HUES64 (cell line): ENCODE measurements around the gene LCLAT1.

Experiments
- H3K27ac ChIP-seq: 2 replicates; pipeline ENCODE4 v1.7.0; 2013; ENCODE audit warnings: low read depth, low read length, inconsistent platforms
- H3K27me3 ChIP-seq: 2 replicates; pipeline ENCODE4 v1.6.1; 2013; ENCODE audit warnings: mild to moderate bottlenecking, low read length; ENCODE audit not compliant: insufficient read depth
- H3K36me3 ChIP-seq: 2 replicates; pipeline ENCODE4 v1.6.1; 2013; ENCODE audit warnings: mild to moderate bottlenecking, low read length; ENCODE audit not compliant: insufficient read depth
- H3K4me1 ChIP-seq: 2 replicates; pipeline ENCODE4 v1.6.1; 2013; ENCODE audit warnings: mild to moderate bottlenecking, low read length, moderate library complexity; ENCODE audit not compliant: insufficient read depth
- H3K4me3 ChIP-seq: 2 replicates; pipeline ENCODE4 v1.5.1; 2013; ENCODE audit warnings: mild to moderate bottlenecking, low read length, moderate library complexity
- H3K9ac ChIP-seq: 2 replicates; pipeline ENCODE4 v1.6.1; 2013; ENCODE audit warnings: mild to moderate bottlenecking, low read depth, low read length
- H3K9me3 ChIP-seq: 2 replicates; pipeline ENCODE4 v1.6.1; 2013; ENCODE audit warnings: low read depth, low read length; ENCODE audit not compliant: insufficient read depth
- WGBS: fragments of 150-250, 120-280 bp; methylation state at CpG from one replicate; pipeline ENCODE4 v1.1.7; 2013; ENCODE audit warnings: missing lambda C conversion rate; 5-methylcytosine and 5-hydroxymethylcytosine counted together

The LCLAT1 gene

DNA sequence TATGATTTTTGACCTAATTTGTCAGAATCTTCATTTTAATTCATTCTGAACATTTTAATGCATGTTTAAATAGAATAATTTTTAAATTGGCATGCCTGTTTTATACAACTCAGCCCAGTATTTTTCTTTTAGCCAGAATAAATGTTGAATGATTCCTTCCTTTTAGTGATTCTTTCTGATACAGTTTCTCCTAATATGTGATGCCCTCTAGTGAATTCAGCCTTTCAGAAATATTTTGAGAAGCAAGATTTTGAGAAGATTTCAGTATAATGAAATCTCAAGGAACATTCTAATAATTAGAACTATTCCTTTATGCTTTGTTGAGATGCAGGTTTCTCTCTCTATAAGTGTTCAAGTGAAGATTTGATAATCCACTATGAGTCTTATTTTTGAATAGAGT, 28.5 kb downstream of the LCLAT1 start:
- no peak overlapping the region for H3K9ac ChIP-seq
- no peaks in the 10 kb centered on the region; the same call in 1 of the 2 replicates for H3K36me3 ChIP-seq
- no peaks in the 10 kb centered on the region for H3K27me3 ChIP-seq
- no peak overlapping the region for H3K27ac ChIP-seq
- H3K4me1 ChIP-seq: peaks cover 6% of the 10 kb centered on the region; the same call in 1 of the 2 replicates
- H3K4me3 ChIP-seq: no peak overlapping the region
- H3K9me3 ChIP-seq: no peaks in the 10 kb centered on the region

- no peaks in the 10 kb centered on the region for H3K9me3 ChIP-seq
- no peak overlapping the region for H3K9ac ChIP-seq
- no peaks in the 10 kb centered on the region for H3K27me3 ChIP-seq
- no peaks in the 10 kb centered on the region; the same call in 1 of the 2 replicates for H3K36me3 ChIP-seq
- H3K4me3 ChIP-seq: no peak overlapping the region
- H3K27ac ChIP-seq: no peak overlapping the region
- WGBS: 91% methylated on average over 1 of the region's 2 CpGs
- peaks cover 12% of the 10 kb centered on the region; the same call in 1 of the 2 replicates for H3K4me1 ChIP-seq
Measured at GRCh38 chr2:30476636-30477035, 29.6 kb downstream of the LCLAT1 start.

DNA sequence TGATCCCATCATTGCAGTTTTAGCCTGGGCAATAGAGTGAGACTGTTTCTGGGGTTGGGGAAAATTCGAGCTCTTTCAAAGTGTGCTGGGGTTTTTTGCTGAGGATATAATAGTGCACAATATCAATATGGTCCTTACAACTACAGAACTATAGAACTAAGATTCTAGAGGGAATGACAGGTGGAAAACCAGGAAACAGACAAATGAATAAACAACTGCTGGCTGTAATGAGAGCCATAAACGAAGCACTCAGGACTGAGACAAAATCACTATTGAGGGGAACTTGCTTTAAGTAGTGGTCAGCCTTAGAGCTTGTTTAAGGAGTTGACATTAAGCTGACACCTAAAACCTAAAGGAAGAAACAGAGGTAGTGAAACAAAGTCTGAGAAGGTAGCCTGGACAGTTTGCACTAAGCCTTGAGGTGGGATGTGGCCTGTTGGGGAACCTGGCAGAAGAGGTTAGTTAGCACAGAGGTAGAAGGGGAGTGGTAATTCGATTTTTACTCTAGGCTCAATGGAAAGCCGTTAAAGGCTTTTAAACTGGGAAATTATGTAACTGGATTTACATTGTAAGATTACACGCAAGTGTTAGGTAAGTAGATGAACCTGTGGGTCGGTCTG, 33.8 kb downstream of the LCLAT1 start:
- Histone ChIP-seq H3K4me3 (no peak overlapping the region), H3K9me3 (no peaks in the 10 kb centered on the region), H3K27me3 (no peaks in the 10 kb centered on the region), H3K27ac (no peak overlapping the region), H3K36me3 (no peaks in the 10 kb centered on the region; the same call in 1 of the 2 replicates), H3K9ac (no peak overlapping the region), H3K4me1 (0 out of 2 replicates have a peak, but pooled peaks cover 6% of the 10 kb centered on the region)
- 89% methylated on average over 6 of the region's 6 CpGs for WGBS

DNA sequence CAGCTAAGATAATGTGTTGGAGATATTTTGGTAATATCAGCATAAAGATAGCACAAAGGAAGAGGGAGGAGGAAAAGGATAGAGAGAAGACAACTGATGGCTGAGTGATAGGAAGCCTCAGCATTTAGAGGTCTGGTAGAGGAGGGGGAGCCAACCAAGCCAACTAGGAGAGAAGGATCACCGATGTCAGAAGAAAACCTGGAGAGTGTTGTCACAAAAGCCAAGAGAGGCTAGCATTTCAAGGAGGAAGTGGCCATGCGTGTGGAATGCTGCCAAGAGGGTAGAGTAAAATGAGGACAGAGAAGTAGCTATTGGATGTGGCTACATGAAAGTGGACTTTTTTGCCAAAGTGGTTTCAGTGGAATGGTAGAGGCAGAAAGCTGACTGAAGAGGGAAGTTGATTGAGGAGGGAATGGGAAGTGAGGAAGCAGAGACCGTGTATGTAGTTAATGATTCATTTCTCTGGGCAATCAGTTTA, 34.3 kb downstream of the LCLAT1 start:
- no peaks in the 10 kb centered on the region; the same call in 1 of the 2 replicates for H3K36me3 ChIP-seq
- H3K27me3 ChIP-seq: no peaks in the 10 kb centered on the region
- H3K4me1 ChIP-seq: 0 out of 2 replicates have a peak, but pooled peaks cover 6% of the 10 kb centered on the region
- H3K9ac ChIP-seq: no peak overlapping the region
- no peak overlapping the region for H3K4me3 ChIP-seq
- no peaks in the 10 kb centered on the region for H3K9me3 ChIP-seq
- WGBS: 86% methylated on average over 3 of the region's 3 CpGs
- H3K27ac ChIP-seq: no peak overlapping the region

DNA sequence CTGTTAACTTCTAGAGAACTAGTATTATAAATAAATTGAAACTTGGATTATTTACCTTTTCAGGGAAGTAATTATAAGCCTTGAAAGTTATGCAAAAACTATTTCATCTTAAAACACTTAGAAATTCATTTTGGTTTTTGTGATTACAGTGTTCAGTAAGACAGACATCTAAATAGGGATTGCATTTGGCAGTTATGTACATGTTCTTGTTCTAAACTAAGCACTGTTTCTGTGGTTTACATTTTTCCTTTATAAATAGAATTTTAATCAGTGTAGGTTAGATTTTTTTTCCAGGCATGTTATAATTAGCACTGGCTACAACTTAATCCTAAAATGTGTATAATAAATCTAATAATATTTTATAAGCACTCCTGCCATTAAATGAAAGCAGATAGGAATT, 35.0 kb downstream of the LCLAT1 start:
- Histone ChIP-seq H3K27ac (no peak overlapping the region), H3K9me3 (no peaks in the 10 kb centered on the region), H3K4me1 (0 out of 2 replicates have a peak, but pooled peaks cover 6% of the 10 kb centered on the region), H3K36me3 (no peaks in the 10 kb centered on the region), H3K9ac (no peak overlapping the region), H3K4me3 (no peak overlapping the region), H3K27me3 (no peaks in the 10 kb centered on the region)

DNA sequence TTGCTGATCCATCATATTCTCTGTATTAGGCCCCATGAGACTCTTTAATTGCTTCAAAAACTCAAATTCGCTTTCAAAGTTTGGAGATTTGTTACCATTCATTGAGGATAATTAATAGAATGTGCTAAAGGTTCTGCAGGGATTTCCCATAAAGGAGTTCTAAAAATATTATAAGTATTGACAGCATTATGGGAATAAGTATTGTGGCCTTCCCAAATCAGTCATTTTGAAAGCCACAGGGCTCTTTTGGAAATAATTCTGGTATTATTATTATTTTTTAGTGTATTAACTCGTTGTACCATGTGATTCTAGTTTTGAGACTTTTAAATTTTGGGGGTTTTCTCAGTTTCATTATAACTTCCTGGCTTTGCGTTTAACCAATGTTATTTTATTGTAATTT, 37.1 kb downstream of the LCLAT1 start:
- H3K27ac ChIP-seq: no peak overlapping the region
- H3K9me3 ChIP-seq: no peaks in the 10 kb centered on the region
- H3K4me1 ChIP-seq: 0 out of 2 replicates have a peak, but pooled peaks cover 6% of the 10 kb centered on the region
- WGBS: 91% methylated on average over 3 of the region's 3 CpGs
- no peaks in the 10 kb centered on the region for H3K36me3 ChIP-seq
- H3K27me3 ChIP-seq: no peaks in the 10 kb centered on the region
- H3K4me3 ChIP-seq: no peak overlapping the region
- H3K9ac ChIP-seq: no peak overlapping the region

DNA sequence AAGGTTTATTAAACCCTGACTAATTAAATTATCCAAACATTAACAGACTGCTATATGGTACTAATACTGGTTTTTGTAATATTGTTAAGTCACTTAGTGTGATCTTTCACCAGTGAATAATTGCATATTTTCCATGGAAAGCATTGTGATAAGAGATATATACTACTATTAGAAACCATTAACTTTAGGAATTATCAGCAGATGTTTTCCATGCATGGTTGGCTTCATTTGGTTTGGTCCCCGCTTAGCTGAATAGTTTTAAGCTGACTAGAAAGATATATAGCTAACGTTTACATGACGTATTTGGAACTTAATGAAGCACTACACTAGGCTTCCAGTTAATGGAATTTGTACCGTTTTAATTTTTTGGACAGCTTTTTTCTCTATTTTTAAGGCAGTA, 37.9 kb downstream of the LCLAT1 start:
- Histone ChIP-seq H3K4me3 (no peak overlapping the region), H3K27me3 (no peaks in the 10 kb centered on the region), H3K4me1 (0 out of 2 replicates have a peak, but pooled peaks cover 6% of the 10 kb centered on the region), H3K9ac (no peak overlapping the region), H3K9me3 (no peaks in the 10 kb centered on the region), H3K27ac (no peak overlapping the region), H3K36me3 (no peaks in the 10 kb centered on the region)
- 95% methylated on average over 4 of the region's 4 CpGs for WGBS

- no peaks in the 10 kb centered on the region for H3K27me3 ChIP-seq
- H3K36me3 ChIP-seq: no peaks in the 10 kb centered on the region
- no peak overlapping the region for H3K4me3 ChIP-seq
- H3K9ac ChIP-seq: no peak overlapping the region
- H3K4me1 ChIP-seq: peaks cover 4% of the 10 kb centered on the region
- no peak overlapping the region for H3K27ac ChIP-seq
- no peaks in the 10 kb centered on the region for H3K9me3 ChIP-seq
Measured at GRCh38 chr2:30486655-30487054, 39.6 kb downstream of the LCLAT1 start.

DNA sequence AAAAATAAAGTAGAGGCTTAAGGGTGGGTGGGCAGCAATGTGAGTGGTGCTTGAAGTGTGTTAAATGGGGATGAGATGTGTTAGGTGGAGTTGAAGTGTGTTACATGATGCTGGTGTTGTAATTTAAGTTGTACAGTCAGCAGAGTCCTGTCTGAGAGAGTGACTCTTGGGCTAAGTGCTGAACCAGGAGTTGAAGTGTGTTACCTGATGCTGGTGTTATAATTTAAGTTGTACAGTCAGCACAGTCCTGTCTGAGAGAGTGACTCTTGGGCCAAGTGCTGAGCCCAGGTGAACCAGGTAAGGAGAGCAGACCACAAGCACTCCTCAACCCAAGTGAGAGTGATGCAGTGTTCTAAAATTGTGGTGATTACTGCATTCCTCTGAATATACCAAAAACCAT, 40.6 kb downstream of the LCLAT1 start:
- Histone ChIP-seq H3K4me1 (peaks cover 4% of the 10 kb centered on the region), H3K4me3 (no peak overlapping the region), H3K36me3 (no peaks in the 10 kb centered on the region), H3K9ac (no peak overlapping the region), H3K9me3 (no peaks in the 10 kb centered on the region), H3K27me3 (no peaks in the 10 kb centered on the region), H3K27ac (no peak overlapping the region)

DNA sequence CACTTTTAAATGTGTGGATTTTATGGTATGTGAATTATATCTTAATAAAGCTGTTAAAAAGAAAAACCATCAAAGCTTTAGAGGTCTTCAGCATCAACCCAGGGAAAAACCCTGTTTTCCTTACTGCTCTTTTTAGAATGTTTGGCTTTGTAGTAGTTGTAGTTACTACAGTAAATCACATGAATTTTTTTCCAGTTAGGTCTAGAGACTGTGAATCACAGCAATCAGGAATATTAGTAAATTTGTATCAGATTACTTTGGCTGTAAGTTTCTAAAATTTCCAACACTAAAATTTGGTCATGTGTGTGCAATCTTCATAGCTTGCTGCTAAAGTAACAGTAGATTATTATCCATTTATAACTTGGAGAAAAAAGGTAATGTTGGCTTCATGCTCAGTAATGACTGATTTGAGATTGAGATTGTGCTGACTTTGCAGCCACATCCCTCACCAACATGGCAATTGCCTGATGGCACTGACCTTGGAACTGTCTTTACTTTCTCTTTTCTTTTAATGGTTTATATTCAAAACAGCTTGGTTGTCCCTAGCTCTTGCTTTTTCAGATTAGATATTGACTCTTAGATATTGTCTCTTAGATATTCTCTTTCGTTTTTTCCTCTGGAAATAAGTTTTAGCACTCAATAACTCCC, 41.1 kb downstream of the LCLAT1 start:
- H3K9me3 ChIP-seq: no peaks in the 10 kb centered on the region
- H3K4me1 ChIP-seq: peaks cover 4% of the 10 kb centered on the region
- H3K9ac ChIP-seq: no peak overlapping the region
- H3K27ac ChIP-seq: no peak overlapping the region
- H3K4me3 ChIP-seq: no peak overlapping the region
- no peaks in the 10 kb centered on the region for H3K27me3 ChIP-seq
- no peaks in the 10 kb centered on the region for H3K36me3 ChIP-seq
- 100% methylated on average over 1 of the region's 1 CpG for WGBS

DNA sequence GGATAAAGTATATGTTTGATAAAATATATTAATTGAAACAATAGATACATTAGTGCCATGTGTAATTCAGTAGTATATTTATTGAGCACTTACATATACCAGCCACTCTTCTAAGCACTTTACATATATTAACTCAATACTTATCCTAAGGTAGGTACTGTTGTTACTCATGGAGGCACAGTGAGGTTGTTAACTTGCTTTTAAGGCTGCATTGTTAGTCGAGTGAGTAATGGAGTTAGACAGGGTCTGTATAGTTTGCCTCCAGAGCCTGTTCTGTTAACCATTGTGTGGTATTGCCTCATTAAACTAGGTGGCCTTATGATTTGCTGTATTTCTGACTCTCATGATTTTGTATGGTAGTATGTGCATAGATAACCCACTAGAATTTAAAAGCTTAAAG, 44.2 kb downstream of the LCLAT1 start:
- Histone ChIP-seq H3K4me3 (no peak overlapping the region), H3K9ac (no peak overlapping the region), H3K4me1 (peaks cover 4% of the 10 kb centered on the region), H3K36me3 (no peaks in the 10 kb centered on the region), H3K27me3 (no peaks in the 10 kb centered on the region), H3K9me3 (no peaks in the 10 kb centered on the region), H3K27ac (no peak overlapping the region)
- 75% methylated on average over 1 of the region's 1 CpG for WGBS
